GM19395 (cell line): ENCODE data around the gene INIP.
A peak's percentile ranks its signal among the peaks of the same experiment; 100 is the strongest.

ENCODE experiments used
- ATAC-seq: cut with Tn5 transposase; IDR thresholded peaks from one replicate; pipeline ENCODE4 v1.9.1; 2021; ENCODE audit warnings: mild to moderate bottlenecking, moderate library complexity; ENCODE audit not compliant: unreplicated experiment

The INIP gene

DNA sequence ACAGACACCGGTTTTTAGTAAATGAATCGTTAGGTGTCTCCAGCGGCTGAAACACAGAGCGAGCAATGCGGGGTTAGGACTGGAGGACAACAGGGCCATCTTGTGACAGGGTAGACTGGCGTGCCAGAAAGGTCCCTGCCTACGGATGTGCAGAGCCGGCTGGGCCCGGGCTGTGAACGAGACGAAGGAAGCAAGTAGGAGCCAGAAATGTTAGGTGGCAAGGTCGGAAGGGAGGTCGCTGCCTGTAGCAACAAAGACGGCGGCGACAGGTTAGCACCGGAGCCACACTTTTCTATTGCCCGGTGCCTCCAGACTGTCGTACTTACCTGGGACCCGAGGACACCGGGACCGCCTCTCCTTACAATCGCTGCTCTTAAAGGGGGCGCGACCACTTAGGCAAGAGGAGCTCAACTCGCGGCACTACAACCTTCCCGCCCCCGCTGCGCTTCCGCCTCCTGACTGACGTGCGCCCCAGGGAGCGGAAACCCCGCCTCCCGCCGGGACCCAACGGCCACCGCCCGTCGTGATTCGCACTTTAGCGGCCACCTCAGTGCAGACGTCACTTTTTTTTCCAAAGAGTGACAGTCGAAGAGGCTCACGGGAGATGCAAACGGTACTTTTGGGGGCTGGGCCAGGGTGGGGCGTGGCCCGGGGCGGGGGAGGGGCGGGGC lies at the start of gene INIP:
Gene INIP, minus strand, starts transcription at position 457 of the 671 bp plus-strand sequence. CDS start 1,632 bp downstream, outside the sequence.
- peak; percentile 89 for ATAC-seq

GRCh38 chr9:112765281-112765680 lies 47.4 kb upstream of the INIP start:
- ATAC-seq: no peak

DNA sequence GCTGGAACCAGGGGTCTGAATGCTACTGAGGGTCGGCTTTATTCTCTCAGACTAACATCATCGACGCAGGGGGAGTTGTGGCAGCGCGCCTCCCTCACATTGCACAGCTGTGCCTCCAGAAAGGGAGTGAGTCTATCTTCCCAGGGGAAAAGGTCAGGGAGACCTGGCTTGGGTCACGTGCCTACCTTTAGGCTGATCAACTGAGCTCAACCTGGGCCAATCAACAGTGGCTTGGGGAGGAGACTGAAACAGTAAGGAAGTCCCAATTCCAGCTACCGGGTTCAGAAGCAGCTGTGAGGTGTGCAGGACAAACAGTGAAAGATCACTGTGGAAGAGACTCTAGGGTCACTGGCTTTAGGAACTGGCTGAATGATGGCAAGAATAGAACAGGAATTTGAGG lies 46.9 kb upstream of the INIP start:
- no peak for ATAC-seq

DNA sequence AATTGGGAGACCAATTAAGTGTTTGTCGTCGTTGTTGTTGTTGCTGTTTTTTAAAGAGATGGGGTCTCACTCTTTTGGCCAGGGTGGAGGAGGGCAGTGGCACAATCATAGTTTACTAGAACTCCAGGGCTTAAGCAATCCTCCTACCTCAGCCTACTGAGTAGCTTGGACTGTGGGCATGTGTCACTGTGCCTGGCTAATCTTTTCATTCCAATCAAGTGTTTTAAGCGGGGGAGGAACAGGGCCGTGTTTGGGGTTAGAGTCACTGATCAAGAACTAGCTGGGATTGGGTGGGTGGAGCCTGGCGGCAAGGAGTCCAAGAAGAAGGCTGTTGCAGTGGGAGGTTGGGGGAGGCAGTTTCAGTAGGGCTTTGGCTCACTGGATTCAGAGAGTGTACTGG lies 46.4 kb upstream of the INIP start:
- ATAC-seq: no peak

DNA sequence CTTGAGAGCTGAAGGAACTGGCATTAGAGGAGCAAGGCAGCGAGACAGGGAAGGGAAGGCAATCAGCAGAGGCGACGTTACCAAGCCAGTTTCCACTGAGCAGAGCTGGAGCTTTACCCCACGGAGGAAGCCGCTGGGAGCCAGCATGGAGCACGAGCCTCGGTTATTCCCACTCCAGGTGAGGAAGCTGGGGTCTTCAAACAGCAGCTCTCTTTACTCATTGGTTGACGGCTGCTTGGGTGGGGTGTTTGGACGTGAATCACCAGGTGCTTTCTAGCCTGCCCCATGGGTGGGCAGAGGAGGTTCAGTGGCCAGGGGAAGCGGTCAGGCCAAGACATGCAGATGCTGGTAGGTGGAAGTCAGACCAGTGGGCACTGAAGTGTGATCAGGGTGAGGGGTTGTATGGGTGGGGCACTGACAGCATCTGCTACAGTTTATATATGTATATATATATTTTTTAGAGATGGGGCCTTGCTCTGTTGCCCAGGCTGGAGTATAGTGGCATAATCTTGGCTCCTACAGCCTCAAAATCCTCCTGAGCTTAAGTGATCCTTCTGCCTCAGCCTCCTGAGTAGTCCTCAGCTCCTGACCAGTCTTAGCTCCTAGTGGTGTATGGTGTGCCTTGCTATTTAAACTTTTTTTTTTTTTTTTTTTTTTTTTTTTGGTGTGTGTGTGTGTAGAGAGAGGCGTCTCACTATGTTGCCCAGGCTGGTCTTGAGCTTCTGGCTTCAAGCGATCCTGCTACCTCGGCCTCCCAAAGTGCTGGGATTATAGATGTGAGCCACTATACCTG lies 45.0 kb upstream of the INIP start:
- ATAC-seq: no peak

- no peak for ATAC-seq
Measured at GRCh38 chr9:112761912-112762655, 44.2 kb upstream of the INIP start.

DNA sequence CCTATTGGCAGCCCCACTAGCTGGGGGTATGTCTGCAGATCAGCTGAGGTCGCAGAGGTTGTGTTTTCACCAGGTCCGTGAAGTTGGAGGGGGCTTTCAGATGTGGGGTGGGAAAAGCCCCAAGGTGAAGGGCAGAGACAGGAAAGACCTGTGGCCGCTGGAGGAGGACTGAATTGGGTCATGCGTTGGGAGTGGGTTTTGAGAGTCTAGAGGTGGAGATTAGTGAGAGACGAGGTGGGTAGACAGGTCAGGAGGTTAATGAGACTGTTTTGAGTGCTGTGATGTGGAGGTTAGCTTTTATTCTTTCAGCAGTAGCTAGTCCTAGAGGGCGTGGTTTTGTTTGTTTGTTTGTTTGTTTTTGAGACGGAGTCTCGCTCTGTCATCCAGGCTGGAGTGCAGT lies 42.9 kb upstream of the INIP start:
- ATAC-seq: no peak

- ATAC-seq: no peak
Measured at GRCh38 chr9:112757940-112758339, 40.0 kb upstream of the INIP start.

DNA sequence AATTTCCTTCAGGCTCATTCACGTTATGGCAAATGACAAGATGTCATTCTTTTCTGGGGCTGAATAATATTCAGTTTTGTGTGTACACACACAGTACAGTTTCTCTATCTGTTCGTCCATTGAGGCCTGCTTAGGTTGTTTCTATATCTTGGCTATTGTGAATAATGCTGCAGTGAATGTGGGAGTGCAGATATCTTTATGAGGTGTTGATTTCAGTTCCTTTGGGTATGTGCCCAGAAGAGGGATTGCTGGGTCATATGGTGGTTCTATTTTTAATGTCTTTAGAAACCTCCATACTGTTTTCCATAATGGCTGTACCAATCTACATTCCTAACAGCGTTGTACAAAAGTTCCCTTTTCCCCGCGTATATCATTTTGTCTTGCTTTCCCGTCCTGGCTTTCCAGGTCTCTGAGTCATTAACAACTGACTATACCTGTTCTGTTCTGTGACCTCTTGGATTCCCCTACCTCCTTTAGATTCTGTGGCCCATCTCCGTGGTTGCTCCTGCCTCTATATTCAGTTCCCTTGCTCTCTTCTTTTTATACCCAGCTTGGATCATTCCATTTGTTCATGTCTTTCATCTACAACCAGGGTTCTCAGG lies 39.5 kb upstream of the INIP start:
- no peak for ATAC-seq

GRCh38 chr9:112755675-112756074 lies 37.8 kb upstream of the INIP start:
- ATAC-seq: no peak

- no peak for ATAC-seq
Measured at GRCh38 chr9:112755016-112755427, 37.1 kb upstream of the INIP start.

DNA sequence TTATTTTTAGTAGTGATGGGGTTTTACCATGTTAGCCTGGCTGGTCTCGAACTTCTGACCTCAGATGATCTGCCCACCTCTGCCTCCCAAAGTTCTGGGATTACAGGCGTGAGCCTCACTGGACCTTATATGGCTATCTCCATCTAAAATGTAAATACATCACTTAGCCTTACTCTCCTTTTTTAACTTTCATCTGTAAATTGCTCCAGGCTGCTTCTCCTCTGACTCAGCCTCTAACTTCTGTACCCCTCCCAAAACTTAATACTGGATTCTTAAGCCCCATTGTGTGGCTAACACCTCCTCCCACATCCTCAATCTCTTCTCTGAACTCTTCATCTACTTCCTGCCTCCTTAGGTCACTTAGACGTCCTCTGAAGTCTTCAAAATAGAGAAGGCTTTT lies 36.7 kb upstream of the INIP start:
- no peak for ATAC-seq

DNA sequence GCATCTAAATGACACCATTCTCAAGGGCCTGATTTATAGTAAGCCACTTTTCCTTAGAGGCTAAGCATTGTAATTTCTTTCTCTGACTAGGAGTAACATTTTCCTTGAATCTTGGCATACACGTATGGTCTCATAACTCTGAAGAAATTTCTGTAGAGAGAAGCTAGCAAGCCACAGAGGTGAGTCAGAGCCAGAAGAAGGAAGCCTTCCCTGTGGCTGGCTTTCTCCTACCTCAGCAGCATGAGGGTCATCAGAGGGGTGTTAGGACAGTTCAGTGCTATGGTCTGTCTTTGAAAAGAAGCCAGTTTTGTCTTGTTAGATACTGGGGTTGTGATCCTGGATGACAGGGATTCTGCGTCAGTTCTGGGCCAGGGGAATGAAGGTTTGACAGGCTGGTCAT lies 35.8 kb upstream of the INIP start:
- ATAC-seq: no peak

DNA sequence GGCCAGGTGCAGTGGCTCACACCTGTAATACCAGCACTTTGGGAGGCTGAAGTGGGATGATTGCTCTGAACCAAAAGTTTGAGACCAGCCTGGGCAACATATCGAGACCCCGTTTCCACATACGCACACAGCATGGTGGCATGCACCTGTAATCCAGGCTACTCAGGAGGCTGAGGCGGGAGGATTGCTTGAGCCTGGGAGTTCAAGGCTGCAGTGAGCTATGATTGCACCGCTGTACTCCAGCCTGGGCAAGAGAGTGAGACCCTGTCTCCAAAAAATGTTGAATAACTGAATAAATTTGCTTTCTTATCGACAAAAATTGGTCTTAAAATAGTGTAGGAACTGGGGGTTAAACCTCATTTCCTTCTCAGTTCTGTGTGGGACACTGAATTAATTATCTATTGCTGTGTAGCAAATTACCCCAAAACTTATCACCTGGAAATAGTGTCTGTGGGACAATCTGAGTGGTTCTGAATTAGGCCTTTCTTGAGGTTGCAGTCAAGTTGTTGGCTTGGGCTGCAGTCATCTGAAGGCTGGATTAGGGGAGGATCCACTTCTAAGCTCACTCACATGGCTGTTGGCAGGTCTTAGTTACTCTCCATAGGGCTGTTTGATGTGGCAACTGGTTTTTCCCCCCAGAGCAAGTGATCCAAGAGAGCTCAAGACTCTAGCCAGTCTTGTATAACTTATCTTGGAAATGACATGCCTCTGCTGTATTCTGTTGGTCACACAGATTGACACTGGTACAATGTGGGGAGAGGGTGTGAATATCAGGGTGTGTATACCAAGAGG lies 34.6 kb upstream of the INIP start:
- ATAC-seq: no peak

- ATAC-seq: peak; percentile 57
Measured at GRCh38 chr9:112751056-112751795, 33.3 kb upstream of the INIP start.

DNA sequence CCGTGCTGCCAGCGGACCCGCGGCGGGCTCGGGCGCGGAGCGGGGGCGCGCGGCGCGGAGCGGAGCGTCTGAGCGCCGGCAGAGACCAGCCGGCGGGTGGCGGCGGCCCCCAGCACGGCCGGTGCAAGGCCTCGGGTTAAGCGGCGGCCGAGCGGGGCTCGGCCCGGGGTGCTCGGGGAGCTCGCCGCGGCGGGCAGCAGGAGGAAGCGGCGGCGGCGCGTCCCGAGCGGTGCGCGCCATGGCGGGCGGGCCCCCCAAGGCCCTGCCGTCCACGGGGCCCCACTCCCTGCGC lies 32.8 kb upstream of the INIP start:
- peak; percentile 43 for ATAC-seq

- peak; percentile 68 for ATAC-seq
Measured at GRCh38 chr9:112750016-112750763, 32.3 kb upstream of the INIP start, which contains the start of gene SNX30. Gene SNX30, plus strand, starts transcription at chr9:112750760. Its CDS starts 242 bp downstream, at chr9:112751002.

DNA sequence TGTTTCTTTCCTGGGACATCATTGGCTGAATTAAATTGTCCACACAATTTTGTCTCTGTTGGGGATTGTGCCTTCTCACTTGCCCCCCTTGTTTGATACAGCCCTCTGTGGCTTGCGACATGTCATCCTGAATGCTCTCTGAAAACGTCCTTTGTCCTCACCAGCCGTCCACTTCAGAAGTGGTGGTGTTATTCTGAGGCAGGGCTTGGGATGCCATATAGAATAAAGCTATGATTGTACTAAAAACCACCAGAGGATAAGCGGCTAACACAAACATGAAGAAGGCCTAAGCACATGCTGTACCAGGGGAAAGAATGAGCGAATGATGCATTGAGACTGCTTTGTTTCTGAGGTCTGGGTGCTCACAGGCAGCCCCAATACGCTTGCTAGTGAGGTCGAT lies 29.2 kb upstream of the INIP start:
- no peak for ATAC-seq

DNA sequence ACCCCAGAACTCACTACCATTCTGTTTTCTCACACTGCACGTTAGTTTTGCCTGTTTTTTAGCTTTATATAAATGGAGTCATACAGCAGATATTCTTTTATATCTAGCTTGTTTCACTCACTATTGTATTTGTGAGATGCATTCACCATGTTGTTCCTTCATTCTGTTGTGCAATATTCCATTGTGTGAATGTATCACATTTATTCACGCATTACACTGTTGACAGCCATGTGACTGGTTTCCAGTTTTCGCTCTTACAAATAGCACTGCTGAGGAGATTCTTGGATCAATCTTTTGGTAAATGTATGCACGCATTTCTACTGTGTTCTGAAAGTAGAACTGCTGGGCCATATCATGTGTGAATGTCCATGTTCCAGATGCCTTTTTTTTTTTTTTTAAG lies 26.3 kb upstream of the INIP start:
- ATAC-seq: no peak
